GM23338 (cell line): ENCODE results near the gene SNU13. TPM values are rescaled to one million over a fixed set of nuclear protein-coding genes. Genes with fewer than 3 reads are reported as not detected.

Experiments used
- ATAC-seq: fragments of 200-7000 bp; cut with Tn5 transposase; 3 replicates; pipeline ENCODE4 v1.9.1; 2020
- DNase-seq: peaks from one replicate; pipeline ENCODE4 v3.0.0-alpha.2; 2015; ENCODE audit warnings: low spot score
- H2AFZ ChIP-seq: fragments of 200-600 bp; sonication (generic); 2 replicates; pipeline ENCODE4 v1.8.0; 2016; ENCODE audit warnings: antibody characterized with exemption, mild to moderate bottlenecking, moderate library complexity
- H3F3A ChIP-seq: fragments of 200-600 bp; sonication (generic); replicated peaks from 2 replicates; pipeline ENCODE4 v1.8.0; 2017; ENCODE audit warnings: antibody characterized with exemption, mixed run types, low read depth
- H3K27ac ChIP-seq: fragments of 200-600 bp; sonication (generic); 2 replicates; pipeline ENCODE4 v1.6.1; 2016; ENCODE audit warnings: low read depth
- H3K27me3 ChIP-seq: fragments of 200-600 bp; sonication (generic); 2 replicates; pipeline ENCODE4 v1.8.0; 2016; ENCODE audit warnings: mild to moderate bottlenecking, mixed run types, moderate library complexity; ENCODE audit not compliant: insufficient read depth
- H3K36me3 ChIP-seq: fragments of 200-600 bp; sonication (generic); 2 replicates; pipeline ENCODE4 v1.8.0; 2016; ENCODE audit warnings: mild to moderate bottlenecking; ENCODE audit not compliant: insufficient read depth
- H3K4me1 ChIP-seq: fragments of 200-600 bp; sonication (generic); 2 replicates; pipeline ENCODE4 v1.8.0; 2016; ENCODE audit warnings: mild to moderate bottlenecking, moderate library complexity; ENCODE audit not compliant: insufficient read depth
- H3K4me2 ChIP-seq: fragments of 200-600 bp; sonication (generic); 2 replicates; pipeline ENCODE4 v1.7.1; 2017; ENCODE audit warnings: mixed run types
- H3K4me3 ChIP-seq: fragments of 200-600 bp; sonication (generic); 2 replicates; pipeline ENCODE4 v1.6.1; 2016; ENCODE audit warnings: mixed run types
- H3K79me2 ChIP-seq: fragments of 200-600 bp; sonication (generic); replicated peaks from 2 replicates; pipeline ENCODE4 v1.8.0; 2017; ENCODE audit warnings: mild to moderate bottlenecking; ENCODE audit not compliant: insufficient read depth
- H3K9me2 ChIP-seq: fragments of 200-600 bp; sonication (generic); 2 replicates; pipeline ENCODE4 v1.8.0; 2017; ENCODE audit not compliant: insufficient read depth
- H4K20me1 ChIP-seq: fragments of 200-600 bp; sonication (generic); replicated peaks from 2 replicates; pipeline ENCODE4 v1.8.0; 2017; ENCODE audit warnings: mild to moderate bottlenecking; ENCODE audit not compliant: insufficient read depth
- H3K27ac Mint-ChIP-seq: 2 replicates; pipeline ENCODE4 v1.8.0; 2020; ENCODE audit warnings: inconsistent platforms, mild to moderate bottlenecking, moderate library complexity, mixed read lengths
- H3K27me3 Mint-ChIP-seq: 3 replicates; pipeline ENCODE4 v1.8.0; 2022; ENCODE audit warnings: low read depth, mild to moderate bottlenecking, moderate library complexity, mixed read lengths, inconsistent platforms; ENCODE audit not compliant: insufficient read depth, poor library complexity
- H3K36me3 Mint-ChIP-seq: 3 replicates; pipeline ENCODE4 v1.8.0; 2021; ENCODE audit warnings: low read depth, mild to moderate bottlenecking, inconsistent platforms, moderate library complexity, mixed read lengths
- H3K4me1 Mint-ChIP-seq: 3 replicates; pipeline ENCODE4 v1.8.0; 2020; ENCODE audit warnings: mild to moderate bottlenecking, inconsistent platforms, mixed read lengths
- H3K4me3 Mint-ChIP-seq: 3 replicates; pipeline ENCODE4 v1.8.0; 2021; ENCODE audit warnings: moderate library complexity, mild to moderate bottlenecking, inconsistent platforms, mixed read lengths
- H3K9me3 Mint-ChIP-seq: 3 replicates; pipeline ENCODE4 v1.8.0; 2020; ENCODE audit warnings: moderate library complexity, mild to moderate bottlenecking, inconsistent platforms, mixed read lengths
- CTCF ChIP-seq, 2 experiments: fragments of 200-600 bp in 1 of 2; sonication (generic) in 1 of 2; conservative IDR thresholded peaks; 2 replicates each; pipeline versions ENCODE4 v1.5.1 to v1.6.1; 2016 to 2017; ENCODE audit warnings: antibody characterized with exemption in 2 of 2, low read depth in 2 of 2, mild to moderate bottlenecking in 2 of 2, moderate library complexity in 1 of 2
- ETS1 ChIP-seq: IDR thresholded peaks from 2 replicates; pipeline ENCODE4 v1.6.1; 2016; ENCODE audit warnings: antibody characterized with exemption
- EZH2 ChIP-seq: fragments of 200-600 bp; sonication (generic); IDR thresholded peaks from one replicate; pipeline ENCODE4 v1.8.0; 2017; ENCODE audit warnings: antibody characterized with exemption, mild to moderate bottlenecking, low read depth; ENCODE audit not compliant: unreplicated experiment
- EZH2phosphoT487 ChIP-seq: fragments of 200-600 bp; sonication (generic); IDR thresholded peaks from one replicate; pipeline ENCODE4 v1.8.1; 2018; ENCODE audit warnings: antibody characterized with exemption; ENCODE audit not compliant: unreplicated experiment
- JUNB ChIP-seq: IDR thresholded peaks from one replicate; pipeline ENCODE4 v1.6.1; 2016; ENCODE audit warnings: antibody characterized with exemption; ENCODE audit not compliant: unreplicated experiment
- NANOG ChIP-seq: IDR thresholded peaks from 2 replicates; pipeline ENCODE4 v1.6.1; 2016; ENCODE audit warnings: antibody characterized with exemption, borderline replicate concordance
- POLR2AphosphoS5 ChIP-seq: IDR thresholded peaks from 2 replicates; pipeline ENCODE4 v1.6.1; 2016; ENCODE audit warnings: antibody characterized with exemption, low read depth
- REST ChIP-seq: IDR thresholded peaks from one replicate; pipeline ENCODE4 v1.6.1; 2018; ENCODE audit warnings: antibody characterized with exemption; ENCODE audit not compliant: unreplicated experiment
- ZNF331 ChIP-seq: fragments of 250-450 bp; sonication (Bioruptor Pico); IDR thresholded peaks from 2 replicates; pipeline ENCODE4 v1.5.0; 2020; ENCODE audit warnings: low read depth, mild to moderate bottlenecking, moderate library complexity
- polyA plus RNA-seq: library from polyadenylated mRNA; unstranded; fragments of >200 nt; fragmentation: Nextera tagmentation; extraction: Ambion mirVana; gene quantifications from 2 replicates; pipeline ENCODE4 v1.2.1, GENCODE V29; 2016
- total RNA-seq: library from RNA; depleted of rRNA; stranded (reverse); fragments of >200 nt; shearing (Covaris generic); gene quantifications from 2 replicates; pipeline ENCODE4 v1.2.3, GENCODE V29; 2014

The SNU13 gene
- total and polyA plus RNA-seq, 2 experiments from 2014 or later, result 163 to 464 TPM

GRCh38 chr22:41657709-41658108 lies 31.0 kb downstream of the SNU13 start:
- peaks cover 2% of the 10 kb centered on the region for H3K27me3 Mint-ChIP-seq
- H3K36me3 Mint-ChIP-seq, result peaks cover 96% of the 10 kb centered on the region
- H3K27ac Mint-ChIP-seq, result no peak overlapping the region
- H3K27ac ChIP-seq, result no peak overlapping the region
- H3K9me2 ChIP-seq, result no peaks in the 10 kb centered on the region
- no peaks in the 10 kb centered on the region for H3K9me3 Mint-ChIP-seq
- no peaks in the 10 kb centered on the region for H3K4me1 Mint-ChIP-seq
- ATAC-seq (no peak), DNase-seq (no peak)
- TF ChIP-seq CTCF (conservative IDR thresholded peaks at IDR 0.05; ENCODE audit: low read depth in 2 of 2) (no peak), ZNF331 (CRISPR knock-in tag) (no peak), EZH2 (no peak), REST (no peak), ETS1 (no peak), NANOG (no peak), POLR2AphosphoS5 (no peak), JUNB (no peak)
- peaks cover 83% of the 10 kb centered on the region for H3K36me3 ChIP-seq
- peaks cover 17% of the 10 kb centered on the region for H3K79me2 ChIP-seq
- H3K4me2 ChIP-seq, result no peak overlapping the region
- no peak overlapping the region for H3K4me3 ChIP-seq
- no peaks in the 10 kb centered on the region for H3K4me1 ChIP-seq
- H4K20me1 ChIP-seq, result peaks cover 10% of the 10 kb centered on the region
- H3K27me3 ChIP-seq, result no peaks in the 10 kb centered on the region
- H3F3A ChIP-seq, result peaks cover 28% of the 10 kb centered on the region
- H2AFZ ChIP-seq, result no peak overlapping the region
- no peak overlapping the region for H3K4me3 Mint-ChIP-seq

GRCh38 chr22:41656556-41656955 lies 32.1 kb downstream of the SNU13 start:
- no peak overlapping the region for H3K4me3 Mint-ChIP-seq
- H3K27ac Mint-ChIP-seq, result no peak overlapping the region
- peaks cover 17% of the 10 kb centered on the region for H3K79me2 ChIP-seq
- peaks cover 100% of the 10 kb centered on the region for H3K36me3 Mint-ChIP-seq
- no peaks in the 10 kb centered on the region for H3K9me3 Mint-ChIP-seq
- no peaks in the 10 kb centered on the region for H3K27me3 ChIP-seq
- no peak overlapping the region for H2AFZ ChIP-seq
- H3K27ac ChIP-seq, result no peak overlapping the region
- ATAC-seq (no peak), DNase-seq (no peak)
- H3F3A ChIP-seq, result peaks cover 26% of the 10 kb centered on the region
- no peak overlapping the region for H3K4me3 ChIP-seq
- H3K36me3 ChIP-seq, result peaks cover 83% of the 10 kb centered on the region
- no peak overlapping the region for H3K4me2 ChIP-seq
- peaks cover 2% of the 10 kb centered on the region for H3K27me3 Mint-ChIP-seq
- H3K9me2 ChIP-seq, result no peaks in the 10 kb centered on the region
- peaks cover 18% of the 10 kb centered on the region for H4K20me1 ChIP-seq
- H3K4me1 Mint-ChIP-seq, result no peaks in the 10 kb centered on the region
- no peak for TF ChIP-seq EZH2phosphoT487
- H3K4me1 ChIP-seq, result no peaks in the 10 kb centered on the region
